ENCODE data around the gene TSPAN14. TPM values are rescaled to one million over a fixed set of nuclear protein-coding genes. Genes with fewer than 3 reads are reported as not detected.
A peak's percentile ranks its signal among the peaks of the same experiment; 100 is the strongest.

The TSPAN14 gene
- total RNA-seq, 4 donors from 2014 or later: 61.6 to 83.4 (median 77.9) TPM

DNA sequence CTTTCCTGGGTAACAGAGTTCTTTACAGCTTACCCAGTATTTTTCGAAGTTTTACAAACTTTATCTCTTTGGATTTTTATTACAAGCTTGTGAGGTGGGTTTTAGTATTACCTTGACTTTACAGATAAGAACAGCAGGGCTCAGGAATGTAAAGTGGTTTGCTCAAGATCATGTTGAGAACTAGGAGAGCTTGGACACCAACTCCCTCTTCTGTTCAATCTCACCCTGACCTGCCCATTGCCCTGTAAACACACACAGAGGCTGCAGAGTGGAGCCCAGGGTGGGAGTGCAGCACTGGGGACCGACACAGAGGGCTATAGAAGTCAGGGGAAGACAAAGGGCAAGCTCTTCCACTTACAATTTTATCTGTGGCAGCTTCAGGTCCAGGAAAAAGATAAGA is 4.6 kb upstream of the TSPAN14 start:
- 35 to 42% methylated on average over 2 of the region's 2 CpGs for WGBS, 2 donors
- Histone ChIP-seq H3K27ac (peak overlapping the region in 2 of 3 donors; percentile 27 to 63), H3K4me1 (peaks cover 29 to 41% of the 10 kb centered on the region in 2 donors), H3K36me3 (peaks cover 0 to under 1% of the 10 kb centered on the region in 2 donors), H3K4me3 (replicated peaks in 1 of 3) (no peak overlapping the region), H3K9me3 (no peaks in the 10 kb centered on the region), H3K27me3 (no peaks in the 10 kb centered on the region)
- peak in 1 of 2 donors; percentile 17 for DNase-seq
- intact Hi-C loops (cut with DNase I): loop anchor here (5.0 to 10.0 kb wide), 3 partner anchors 53 to 145 kb away; no protein-coding TSS in a partner anchor
- TF ChIP-seq, protein P1, sequence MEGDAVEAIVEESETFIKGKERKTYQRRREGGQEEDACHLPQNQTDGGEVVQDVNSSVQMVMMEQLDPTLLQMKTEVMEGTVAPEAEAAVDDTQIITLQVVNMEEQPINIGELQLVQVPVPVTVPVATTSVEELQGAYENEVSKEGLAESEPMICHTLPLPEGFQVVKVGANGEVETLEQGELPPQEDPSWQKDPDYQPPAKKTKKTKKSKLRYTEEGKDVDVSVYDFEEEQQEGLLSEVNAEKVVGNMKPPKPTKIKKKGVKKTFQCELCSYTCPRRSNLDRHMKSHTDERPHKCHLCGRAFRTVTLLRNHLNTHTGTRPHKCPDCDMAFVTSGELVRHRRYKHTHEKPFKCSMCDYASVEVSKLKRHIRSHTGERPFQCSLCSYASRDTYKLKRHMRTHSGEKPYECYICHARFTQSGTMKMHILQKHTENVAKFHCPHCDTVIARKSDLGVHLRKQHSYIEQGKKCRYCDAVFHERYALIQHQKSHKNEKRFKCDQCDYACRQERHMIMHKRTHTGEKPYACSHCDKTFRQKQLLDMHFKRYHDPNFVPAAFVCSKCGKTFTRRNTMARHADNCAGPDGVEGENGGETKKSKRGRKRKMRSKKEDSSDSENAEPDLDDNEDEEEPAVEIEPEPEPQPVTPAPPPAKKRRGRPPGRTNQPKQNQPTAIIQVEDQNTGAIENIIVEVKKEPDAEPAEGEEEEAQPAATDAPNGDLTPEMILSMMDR (IDR thresholded peaks at IDR 0.05): peak in 3 of 6 experiments; percentile 9 to 40 (median 28)
- TF ChIP-seq POLR2A (IDR thresholded peaks at IDR 0.05): no peak

- H3K27me3 ChIP-seq: no peaks in the 10 kb centered on the region
- H3K9me3 ChIP-seq: no peaks in the 10 kb centered on the region
- DNase-seq: no peak
- peaks cover 0 to 6% of the 10 kb centered on the region in 2 donors for H3K36me3 ChIP-seq
- intact Hi-C loops (cut with DNase I): no loop called here
- no peak for TF ChIP-seq POLR2A (IDR thresholded peaks at IDR 0.05)
- TF ChIP-seq, protein P1 (IDR thresholded peaks at IDR 0.05): no peak
- H3K27ac ChIP-seq: no peak overlapping the region
- no peak overlapping the region for H3K4me3 ChIP-seq (replicated peaks in 1 of 3)
- 97 to 100% methylated on average over 1 of the region's 1 CpG for WGBS, 2 donors
- peaks cover 36 to 49% of the 10 kb centered on the region in 2 donors for H3K4me1 ChIP-seq
These were observed 3.0 kb upstream of the TSPAN14 start for GRCh38 chr10:80451132-80451531.

GRCh38 chr10:80452069-80452468 is 2.0 kb upstream of the TSPAN14 start:
- no peaks in the 10 kb centered on the region for H3K9me3 ChIP-seq
- intact Hi-C loops (cut with DNase I): no loop called here
- peaks cover 40 to 52% of the 10 kb centered on the region in 2 donors for H3K4me1 ChIP-seq
- TF ChIP-seq POLR2A (IDR thresholded peaks at IDR 0.05): no peak
- TF ChIP-seq, protein P1 (IDR thresholded peaks at IDR 0.05): no peak
- H3K36me3 ChIP-seq: peaks cover 0 to 6% of the 10 kb centered on the region in 2 donors
- no peak for DNase-seq
- H3K27ac ChIP-seq: peak overlapping the region; percentile 15 to 97 (median 30)
- H3K27me3 ChIP-seq: no peaks in the 10 kb centered on the region
- H3K4me3 ChIP-seq (replicated peaks in 1 of 3): no peak overlapping the region

GRCh38 chr10:80452640-80453039 is 1.5 kb upstream of the TSPAN14 start:
- TF ChIP-seq, protein P1 (IDR thresholded peaks at IDR 0.05): no peak
- no peak for TF ChIP-seq POLR2A (IDR thresholded peaks at IDR 0.05)
- Histone ChIP-seq H3K4me1 (peaks cover 46 to 53% of the 10 kb centered on the region in 2 donors), H3K9me3 (no peaks in the 10 kb centered on the region), H3K27me3 (no peaks in the 10 kb centered on the region), H3K27ac (peak overlapping the region; percentile 15 to 97 (median 93)), H3K4me3 (replicated peaks in 1 of 3) (no peak overlapping the region), H3K36me3 (peaks cover 0 to 6% of the 10 kb centered on the region in 2 donors)
- 33 to 42% methylated on average over 4 of the region's 4 CpGs for WGBS, 2 donors
- intact Hi-C loops (cut with DNase I): no loop called here
- DNase-seq: peak; percentile 56 to 63

- TF ChIP-seq POLR2A (IDR thresholded peaks at IDR 0.05): no peak
- TF ChIP-seq, protein P1 (IDR thresholded peaks at IDR 0.05): no peak
- peaks cover 50 to 59% of the 10 kb centered on the region in 2 donors for H3K4me1 ChIP-seq
- no peak for DNase-seq
- H3K27ac ChIP-seq: peak overlapping the region; percentile 93 to 97 (median 94)
- peak overlapping the region in 1 of 3 donors; percentile 20 for H3K4me3 ChIP-seq (replicated peaks in 1 of 3)
- peaks cover 0 to 6% of the 10 kb centered on the region in 2 donors for H3K36me3 ChIP-seq
- no peaks in the 10 kb centered on the region for H3K9me3 ChIP-seq
- intact Hi-C loops (cut with DNase I): no loop called here
- H3K27me3 ChIP-seq: no peaks in the 10 kb centered on the region
- WGBS, 2 donors: 28 to 33% methylated on average over 23 of the region's 23 CpGs
These were observed 861 bp upstream of the TSPAN14 start for GRCh38 chr10:80453056-80453841.
